ENCODE data around the gene PTPN1. TPM values are rescaled to one million over a fixed set of nuclear protein-coding genes. Genes with fewer than 3 reads are reported as not detected.

Gene PTPN1
- total and polyA plus RNA-seq, 10 of the 15 experiments (the other 5 are each of a cell fraction or from before 2014, with no cell fraction given): 15.9 to 74.7 (median 43.9) TPM

GRCh38 chr20:50594591-50595432 is 84.6 kb downstream of the PTPN1 start (continued):
- TF ChIP-seq ETV6 (conservative IDR thresholded peaks at IDR 0.05 in 1 of 2, IDR thresholded peaks at IDR 0.05 in 1 of 2; ENCODE audit: borderline replicate concordance in 1 of 2, low read depth in 1 of 2) (no peak), TCF3 (IDR thresholded peaks at IDR 0.05; ENCODE audit: borderline replicate concordance, insufficient read depth, low read depth, low read length) (no peak), SP1 (IDR thresholded peaks at IDR 0.05; ENCODE audit: low read depth, low read length) (no peak)

DNA sequence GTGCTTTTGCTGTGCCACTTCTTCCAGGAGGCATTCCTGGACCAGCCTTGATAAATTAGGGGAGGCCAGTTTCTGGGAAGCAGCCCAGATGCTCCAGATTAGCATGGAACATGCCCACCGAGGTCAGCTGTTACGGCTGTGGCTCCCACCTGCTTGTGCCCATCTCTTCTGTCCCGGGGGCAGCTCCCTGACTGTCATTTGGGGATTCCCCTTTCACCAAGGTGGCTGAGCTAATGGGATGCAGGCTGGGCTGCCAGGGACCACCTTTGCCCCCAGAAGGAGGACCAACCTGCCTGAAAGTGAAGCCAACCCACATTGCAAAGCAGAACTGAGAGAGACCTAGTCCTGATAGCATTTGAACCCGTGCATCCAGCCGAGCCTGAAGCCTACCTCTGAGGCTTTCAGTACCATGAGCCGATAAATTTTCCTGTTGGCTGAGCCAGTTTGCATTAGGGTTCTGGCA is 85.3 kb downstream of the PTPN1 start:
- H3K4me2 ChIP-seq (ENCODE audit: control insufficient read depth, insufficient read depth): no peak overlapping the region
- no peak for FAIRE-seq
- POLR2A ChIA-PET: no interaction called here
- H2AFZ ChIP-seq (ENCODE audit: control insufficient read depth, low read depth, low read length): no peak overlapping the region
- no peaks in the 10 kb centered on the region for H3K27me3 ChIP-seq (replicated peaks in 1 of 2; ENCODE audit: control insufficient read depth in 2 of 2, insufficient read depth in 2 of 2, low read length in 1 of 2)
- SMC1A ChIA-PET (ENCODE audit: uncharacterized antibody, unreplicated experiment): interaction anchor here (0.8 to 1.4 kb wide), 3 partner anchors 10 to 154 kb away, joined by 3 to 4 read pairs (median 3); no protein-coding TSS in a partner anchor
- H3K36me3 ChIP-seq (ENCODE audit: control insufficient read depth in 2 of 2, insufficient read depth in 2 of 2, low read length in 1 of 2): no peaks in the 10 kb centered on the region
- no peaks in the 10 kb centered on the region for H3K79me2 ChIP-seq (ENCODE audit: control insufficient read depth, insufficient read depth, low read length)
- RAD21 ChIA-PET (ENCODE audit: unreplicated experiment): no interaction called here
- no peaks in the 10 kb centered on the region for H3K9me3 ChIP-seq (replicated peaks; ENCODE audit: control insufficient read depth, insufficient read depth, low read length)
- CTCF ChIA-PET: interaction anchor here (1.9 kb wide), 1 partner anchor 21 kb away, joined by 4 read pairs; no protein-coding TSS in a partner anchor
- intact Hi-C loops (cut with micrococcal nuclease; ENCODE audit: unreplicated experiment) (no loop called here), in situ Hi-C loops (cut with MboI) (no loop called here)
- DNase-seq (ENCODE audit: low read depth, low spot score): no peak
- no TSS peak for BruUV-seq (replicated peaks)
- H3K9ac ChIP-seq (ENCODE audit: control insufficient read depth, insufficient read depth, low read length): no peak overlapping the region
- no peak overlapping the region for H3K4me3 ChIP-seq
- ATAC-seq: peak; percentile 18
- peaks cover 4% of the 10 kb centered on the region; the same call in 1 of the 2 replicates for H3K4me1 ChIP-seq (ENCODE audit: control insufficient read depth, insufficient read depth, low read length)
- no peak overlapping the region for H3K27ac ChIP-seq (ENCODE audit: control insufficient read depth, insufficient read depth)
- no peaks in the 10 kb centered on the region for H4K20me1 ChIP-seq (ENCODE audit: control insufficient read depth, insufficient read depth)
- WGBS (ENCODE audit: insufficient coverage, insufficient replicate concordance, low lambda C conversion rate, missing lambda C conversion rate): 6% methylated on average over 6 of the region's 6 CpGs
- TF ChIP-seq TAF1 (IDR thresholded peaks at IDR 0.05; ENCODE audit: borderline replicate concordance, low read depth, low read length): no peak
- no peak for TF ChIP-seq EGR1 (IDR thresholded peaks at IDR 0.05; ENCODE audit: borderline replicate concordance in 1 of 2, low read depth in 2 of 2, low read length in 2 of 2)
- TF ChIP-seq NFXL1 (IDR thresholded peaks at IDR 0.05; ENCODE audit: borderline replicate concordance): no peak
- TF ChIP-seq PAX5 (IDR thresholded peaks at IDR 0.05; ENCODE audit: borderline replicate concordance, low read depth, low read length): no peak
- TF ChIP-seq ASH2L (IDR thresholded peaks at IDR 0.05; ENCODE audit: borderline replicate concordance, low read depth): no peak
- no peak for TF ChIP-seq RAD21 (IDR thresholded peaks at IDR 0.05; ENCODE audit: insufficient read depth, low read depth, low read length)
- no peak for TF ChIP-seq ATF2 (IDR thresholded peaks at IDR 0.05; ENCODE audit: low read length)
- TF ChIP-seq ZNF24 (IDR thresholded peaks at IDR 0.05): no peak
- TF ChIP-seq BHLHE40 (IDR thresholded peaks at IDR 0.05; ENCODE audit: borderline replicate concordance in 1 of 2, low read depth in 2 of 2, low read length in 1 of 2): no peak
- TF ChIP-seq MYB (IDR thresholded peaks at IDR 0.05; ENCODE audit: borderline replicate concordance, low read depth, low read length): no peak
- no peak for TF ChIP-seq ATF7 (IDR thresholded peaks at IDR 0.05; ENCODE audit: low read depth)
- no peak for TF ChIP-seq BCL3 (IDR thresholded peaks at IDR 0.05; ENCODE audit: borderline replicate concordance, insufficient read depth, low read depth, low read length, poor library complexity, severe bottlenecking)

All from GM12878 (cell line).